Stimulated activated naive B cell treated with anti-CD40 and anti-IgM and Interleukin-4, amounts not matched to agents 10 μg/mL and 1 μg/mL and 100 μg/mL, for 72 hours (primary cell): Measurements from ENCODE around the gene BBIP1.
"Not testable (repeated sequence)": the region's sequence is repeated elsewhere in the genome, so short reads cannot be mapped to it uniquely, and the experiment has no call there.

Source experiments
- ATAC-seq, 2 donors: fragments of 150-1000 bp; cut with Tn5 transposase; replicated peaks; 2 replicates each; pipeline ENCODE4 v1.10.0; 2021; ENCODE audit warnings: moderate library complexity in 1 of 2
- DNase-seq: peaks from one replicate; pipeline ENCODE4 v3.0.0; 2021
- H3K27ac Mint-ChIP-seq: one replicate; pipeline ENCODE4 v1.8.0; 2022; ENCODE audit warnings: mild to moderate bottlenecking, mixed read lengths
- H3K27me3 Mint-ChIP-seq, 2 donors: one replicate each; pipeline ENCODE4 v1.8.0; 2022; ENCODE audit warnings: mixed read lengths in 2 of 2
- H3K36me3 Mint-ChIP-seq, 2 donors: one replicate each; pipeline ENCODE4 v1.8.0; 2022; ENCODE audit warnings: mixed read lengths in 2 of 2, mild to moderate bottlenecking in 1 of 2
- H3K4me1 Mint-ChIP-seq, 2 donors: one replicate each; pipeline ENCODE4 v1.8.0; 2022; ENCODE audit warnings: mixed read lengths in 2 of 2, mild to moderate bottlenecking in 1 of 2
- H3K4me3 Mint-ChIP-seq, 2 donors: one replicate each; pipeline ENCODE4 v1.8.0; 2022; ENCODE audit warnings: mild to moderate bottlenecking in 2 of 2, mixed read lengths in 2 of 2, moderate library complexity in 1 of 2
- H3K9me3 Mint-ChIP-seq, 2 donors: one replicate each; pipeline ENCODE4 v1.8.0; 2022; ENCODE audit warnings: mixed read lengths in 2 of 2, mild to moderate bottlenecking in 1 of 2

The BBIP1 gene

DNA sequence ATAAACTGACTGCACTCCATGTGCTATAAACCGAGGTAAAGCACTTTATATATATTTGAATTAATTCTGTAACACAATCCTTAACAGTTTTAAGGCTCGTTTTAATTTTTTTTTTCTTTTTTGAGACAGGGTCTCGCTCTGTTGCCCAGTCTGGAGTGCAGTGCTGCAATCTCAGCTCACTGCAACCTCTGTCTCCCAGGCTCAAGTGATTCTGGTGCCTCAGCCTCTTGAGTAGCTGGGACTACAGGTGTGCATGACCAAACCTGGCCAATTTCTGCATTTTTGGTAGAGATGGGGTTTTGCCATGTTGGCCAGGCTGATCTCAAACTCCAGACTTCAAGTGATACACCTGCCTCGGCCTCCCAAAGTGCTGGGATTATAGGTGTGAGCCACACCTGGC is 3.4 kb downstream of the BBIP1 start:
- H3K4me1 Mint-ChIP-seq: peaks cover 15 to 25% of the 10 kb centered on the region in 2 donors
- not testable (repeated sequence) for H3K4me3 Mint-ChIP-seq, ATAC-seq, H3K9me3 Mint-ChIP-seq, H3K27me3 Mint-ChIP-seq, DNase-seq
- peaks cover 5 to 12% of the 10 kb centered on the region in 2 donors for H3K36me3 Mint-ChIP-seq
- peak overlapping the region; percentile 68 for H3K27ac Mint-ChIP-seq

GRCh38 chr10:110915035-110915434 is 3.9 kb downstream of the BBIP1 start:
- Mint-ChIP-seq H3K4me1 (peaks cover 18 to 25% of the 10 kb centered on the region in 2 donors), H3K4me3 (peak overlapping the region in 1 of 2 donors; percentile 40), H3K27me3 (no peaks in the 10 kb centered on the region), H3K36me3 (peaks cover 1 to 12% of the 10 kb centered on the region in 2 donors), H3K27ac (peak overlapping the region; percentile 68), H3K9me3 (no peaks in the 10 kb centered on the region)
- ATAC-seq (no peak), DNase-seq (no peak)

DNA sequence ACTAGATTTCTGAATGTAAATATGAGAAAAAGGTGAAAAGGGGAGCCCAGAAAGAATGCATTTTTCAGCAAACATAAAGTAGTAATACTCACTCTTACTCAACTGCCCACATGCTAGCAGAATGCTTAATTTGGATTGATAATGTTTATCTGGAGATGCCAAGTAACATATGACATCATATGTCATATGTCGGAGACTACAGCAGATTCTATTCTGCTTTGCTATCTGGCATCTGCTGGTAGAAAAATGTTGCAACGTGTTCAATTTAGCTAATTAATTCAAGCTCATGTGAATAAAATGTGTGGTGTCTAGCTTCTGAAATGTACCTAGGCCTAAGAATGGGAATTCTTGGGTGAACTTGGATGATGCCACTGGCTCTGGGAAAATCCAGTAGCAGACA is 4.5 kb downstream of the BBIP1 start:
- Mint-ChIP-seq H3K4me3 (no peak overlapping the region), H3K4me1 (peaks cover 18 to 25% of the 10 kb centered on the region in 2 donors), H3K9me3 (no peaks in the 10 kb centered on the region), H3K36me3 (peaks cover under 1 to 12% of the 10 kb centered on the region in 2 donors), H3K27me3 (no peaks in the 10 kb centered on the region), H3K27ac (peak overlapping the region; percentile 37)
- no peak for DNase-seq
- ATAC-seq: no peak

DNA sequence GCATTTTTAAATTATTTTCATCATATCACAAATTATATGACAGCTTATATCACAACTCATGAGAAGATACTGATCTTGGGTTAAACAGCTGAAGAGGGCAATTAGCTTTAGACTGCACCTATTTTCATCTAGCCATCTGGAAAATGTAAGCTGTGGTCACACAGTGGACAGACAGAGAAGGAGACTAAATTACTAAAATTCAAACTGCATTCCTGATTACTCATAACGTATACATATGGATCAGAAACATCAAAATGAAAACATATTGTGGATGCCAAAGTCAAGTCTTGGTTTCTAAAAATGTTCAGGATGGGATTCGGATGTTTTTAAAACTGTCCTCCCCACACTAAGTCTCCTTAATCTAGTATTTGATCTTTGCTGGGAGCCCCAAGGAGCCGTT is 6.6 kb downstream of the BBIP1 start:
- no peaks in the 10 kb centered on the region for H3K27me3 Mint-ChIP-seq
- ATAC-seq (no peak), DNase-seq (no peak)
- H3K36me3 Mint-ChIP-seq: peaks cover 0 to 19% of the 10 kb centered on the region in 2 donors
- H3K27ac Mint-ChIP-seq: no peak overlapping the region
- H3K4me1 Mint-ChIP-seq: peaks cover 15 to 24% of the 10 kb centered on the region in 2 donors
- H3K4me3 Mint-ChIP-seq: no peak overlapping the region
- no peaks in the 10 kb centered on the region for H3K9me3 Mint-ChIP-seq

GRCh38 chr10:110910138-110910537 is 8.8 kb downstream of the BBIP1 start:
- ATAC-seq (no peak), DNase-seq (no peak)
- H3K27ac Mint-ChIP-seq: no peak overlapping the region
- peaks cover 6 to 19% of the 10 kb centered on the region in 2 donors for H3K36me3 Mint-ChIP-seq
- H3K9me3 Mint-ChIP-seq: no peaks in the 10 kb centered on the region
- H3K4me3 Mint-ChIP-seq: no peak overlapping the region
- peaks cover 8 to 12% of the 10 kb centered on the region in 2 donors for H3K4me1 Mint-ChIP-seq
- H3K27me3 Mint-ChIP-seq: no peaks in the 10 kb centered on the region

- no peak for DNase-seq
- no peak overlapping the region for H3K4me3 Mint-ChIP-seq
- peak overlapping the region; percentile 63 for H3K27ac Mint-ChIP-seq
- no peaks in the 10 kb centered on the region for H3K27me3 Mint-ChIP-seq
- H3K4me1 Mint-ChIP-seq: peaks cover 17 to 29% of the 10 kb centered on the region in 2 donors
- ATAC-seq: peak; percentile 60 to 78
- no peaks in the 10 kb centered on the region for H3K9me3 Mint-ChIP-seq
- H3K36me3 Mint-ChIP-seq: peaks cover 15 to 18% of the 10 kb centered on the region in 2 donors
Observed at GRCh38 chr10:110903280-110904278, 15.4 kb downstream of the BBIP1 start.

DNA sequence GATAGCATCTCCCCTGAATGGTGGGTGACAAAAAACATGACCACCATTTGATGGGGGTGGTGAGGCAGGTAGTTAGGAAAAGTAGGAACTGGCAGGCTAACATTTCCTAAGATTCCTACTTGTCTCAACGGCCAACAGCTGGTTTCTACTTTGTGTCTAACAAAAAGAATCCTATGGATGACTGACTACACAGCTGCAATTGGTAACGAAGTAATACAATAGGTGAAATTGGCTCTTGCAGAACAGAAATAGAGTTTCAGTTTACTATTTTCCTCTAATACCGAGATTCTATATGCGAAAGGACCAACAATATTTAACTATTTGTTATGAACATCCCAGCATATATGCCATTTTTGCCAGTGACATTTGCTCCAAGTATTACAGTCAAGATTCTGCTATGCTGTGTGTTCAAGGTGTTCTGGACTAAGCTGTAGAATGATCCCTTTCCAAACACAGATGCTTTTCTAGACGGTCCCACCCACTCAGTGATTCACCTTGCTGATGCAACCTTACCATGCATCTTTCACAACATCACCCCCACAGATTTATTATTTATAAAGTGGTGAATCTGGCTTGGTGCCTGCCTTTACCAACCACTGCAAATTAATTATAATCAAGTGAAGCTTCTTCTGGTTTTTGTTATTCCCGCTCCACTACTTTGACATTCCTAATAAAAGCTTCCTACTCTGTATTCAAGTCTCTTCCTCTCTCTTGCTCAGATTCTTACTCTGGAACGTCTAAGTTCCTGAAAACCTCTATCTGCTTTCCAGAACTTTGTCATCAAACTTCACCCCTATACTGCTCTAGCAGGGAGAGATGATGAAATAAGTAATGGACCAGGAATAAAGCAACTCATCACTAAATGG is 16.8 kb downstream of the BBIP1 start:
- H3K4me1 Mint-ChIP-seq: peaks cover 15 to 25% of the 10 kb centered on the region in 2 donors
- DNase-seq: no peak
- no peaks in the 10 kb centered on the region for H3K9me3 Mint-ChIP-seq
- no peak for ATAC-seq
- peaks cover 14% of the 10 kb centered on the region in 2 donors for H3K36me3 Mint-ChIP-seq
- peak overlapping the region; percentile 61 for H3K27ac Mint-ChIP-seq
- H3K4me3 Mint-ChIP-seq: no peak overlapping the region
- no peaks in the 10 kb centered on the region for H3K27me3 Mint-ChIP-seq

GRCh38 chr10:110900983-110901382 is 18.0 kb downstream of the BBIP1 start:
- Mint-ChIP-seq H3K9me3 (no peaks in the 10 kb centered on the region), H3K27ac (no peak overlapping the region), H3K36me3 (peaks cover 16 to 19% of the 10 kb centered on the region in 2 donors), H3K4me1 (peaks cover 20 to 35% of the 10 kb centered on the region in 2 donors), H3K27me3 (no peaks in the 10 kb centered on the region), H3K4me3 (no peak overlapping the region)
- DNase-seq (no peak), ATAC-seq (no peak)

DNA sequence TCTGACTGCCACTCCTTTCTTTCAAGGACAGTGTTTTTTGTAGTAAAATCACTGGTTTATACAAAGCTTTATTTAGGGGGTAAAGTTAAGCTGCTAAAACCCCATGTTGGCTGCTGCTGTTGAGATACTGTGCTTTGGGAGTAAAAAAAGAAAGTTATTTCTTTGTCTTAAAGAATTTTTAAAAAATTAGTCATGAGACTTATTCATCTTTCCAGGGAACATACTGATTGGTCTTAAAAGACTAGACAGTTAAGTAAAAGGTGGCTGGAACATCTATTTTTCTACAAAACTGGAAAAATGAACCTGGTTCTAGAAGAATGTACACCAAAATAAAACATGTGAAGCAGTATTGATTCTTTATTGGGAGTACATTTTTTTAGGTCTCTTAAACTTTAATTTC is 20.6 kb downstream of the BBIP1 start:
- Mint-ChIP-seq H3K4me1 (peaks cover 22 to 39% of the 10 kb centered on the region in 2 donors), H3K36me3 (peaks cover 18 to 28% of the 10 kb centered on the region in 2 donors), H3K27ac (no peak overlapping the region), H3K9me3 (no peaks in the 10 kb centered on the region), H3K4me3 (no peak overlapping the region), H3K27me3 (no peaks in the 10 kb centered on the region)
- ATAC-seq (no peak), DNase-seq (no peak)

GRCh38 chr10:110897184-110897583 is 21.8 kb downstream of the BBIP1 start:
- Mint-ChIP-seq H3K27me3 (no peaks in the 10 kb centered on the region), H3K27ac (no peak overlapping the region), H3K4me3 (no peak overlapping the region), H3K36me3 (peaks cover 16 to 24% of the 10 kb centered on the region in 2 donors), H3K9me3 (no peaks in the 10 kb centered on the region), H3K4me1 (peaks cover 14 to 29% of the 10 kb centered on the region in 2 donors)
- ATAC-seq (no peak), DNase-seq (no peak)

DNA sequence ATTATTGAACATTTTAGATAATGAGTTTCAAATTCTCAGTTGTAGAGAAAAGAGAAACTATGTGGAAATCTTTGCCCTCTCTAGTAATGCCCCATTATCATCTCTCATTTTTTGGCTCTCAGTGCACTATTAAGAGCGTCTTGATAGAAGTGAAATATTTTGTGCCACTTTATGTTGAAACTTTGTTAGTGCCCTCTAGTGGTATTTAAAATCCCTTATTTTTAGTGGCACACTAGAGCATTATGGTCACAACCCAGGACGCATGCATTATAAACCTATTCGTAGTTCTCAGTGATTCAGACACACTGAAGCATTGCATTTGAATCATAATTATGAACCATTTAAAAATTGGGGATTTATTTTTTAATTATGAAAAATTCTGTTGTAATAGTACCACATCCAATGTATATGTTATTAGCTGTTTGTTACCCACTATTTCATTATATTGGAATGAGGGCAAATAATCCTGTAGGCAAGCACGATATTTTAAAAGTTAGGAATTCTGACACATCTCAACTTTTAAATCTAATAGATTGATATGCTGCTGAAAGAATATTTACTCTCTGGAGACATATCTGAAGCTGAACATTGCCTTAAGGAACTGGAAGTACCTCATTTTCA is 25.3 kb downstream of the BBIP1 start:
- H3K27ac Mint-ChIP-seq: no peak overlapping the region
- peak; percentile 92 to 93 for ATAC-seq
- no peaks in the 10 kb centered on the region for H3K27me3 Mint-ChIP-seq
- H3K36me3 Mint-ChIP-seq: peaks cover 27 to 43% of the 10 kb centered on the region in 2 donors
- no peaks in the 10 kb centered on the region for H3K9me3 Mint-ChIP-seq
- DNase-seq: no peak
- H3K4me1 Mint-ChIP-seq: peaks cover 11 to 22% of the 10 kb centered on the region in 2 donors
- H3K4me3 Mint-ChIP-seq: no peak overlapping the region

DNA sequence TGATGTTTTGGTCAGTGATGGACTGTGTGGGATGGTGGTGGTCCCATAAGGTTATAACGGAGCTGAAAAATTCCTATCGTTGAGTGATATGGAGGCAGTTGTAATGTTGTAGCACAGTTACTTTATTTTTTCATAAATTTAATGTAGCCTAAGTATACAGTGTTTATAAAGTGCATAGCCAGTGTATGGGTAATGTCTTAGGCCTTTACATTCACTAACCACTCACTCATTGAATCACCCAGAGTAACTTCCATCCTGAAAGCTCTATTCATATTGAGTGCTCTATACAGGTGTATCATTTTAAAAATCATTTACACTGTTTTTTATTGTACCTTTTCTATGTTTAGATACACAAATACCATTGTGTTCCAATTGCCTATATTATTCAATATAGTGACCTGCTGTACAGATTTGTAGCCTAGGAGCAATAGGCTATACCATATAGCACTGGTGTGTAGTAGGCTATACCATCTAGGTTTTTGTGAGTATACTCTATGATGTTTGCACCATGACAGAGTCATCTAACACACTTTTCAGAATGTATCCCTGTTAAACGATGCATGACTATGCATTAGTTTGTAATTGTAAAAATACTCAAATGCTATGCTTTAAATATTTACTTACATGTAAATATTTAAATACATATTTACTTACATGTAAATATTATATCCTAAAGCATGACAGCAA is 26.2 kb downstream of the BBIP1 start:
- DNase-seq (no peak), ATAC-seq (no peak)
- Mint-ChIP-seq H3K27me3 (no peaks in the 10 kb centered on the region), H3K4me1 (peaks cover 11 to 22% of the 10 kb centered on the region in 2 donors), H3K4me3 (no peak overlapping the region), H3K36me3 (peaks cover 28 to 43% of the 10 kb centered on the region in 2 donors), H3K9me3 (no peaks in the 10 kb centered on the region), H3K27ac (no peak overlapping the region)

GRCh38 chr10:110887560-110887959 is 31.4 kb downstream of the BBIP1 start:
- Mint-ChIP-seq H3K27me3 (no peaks in the 10 kb centered on the region), H3K27ac (peak overlapping the region; percentile 51), H3K9me3 (no peaks in the 10 kb centered on the region), H3K36me3 (peaks cover 25 to 51% of the 10 kb centered on the region in 2 donors), H3K4me3 (no peak overlapping the region), H3K4me1 (peaks cover 8 to 22% of the 10 kb centered on the region in 2 donors)
- ATAC-seq (peak in 1 of 2 donors; percentile 34), DNase-seq (no peak)
